Measurements from ENCODE around the gene HRG.
"Not testable (repeated sequence)": the region's sequence is repeated elsewhere in the genome, so short reads cannot be mapped to it uniquely, and the experiment has no call there.

The HRG gene

DNA sequence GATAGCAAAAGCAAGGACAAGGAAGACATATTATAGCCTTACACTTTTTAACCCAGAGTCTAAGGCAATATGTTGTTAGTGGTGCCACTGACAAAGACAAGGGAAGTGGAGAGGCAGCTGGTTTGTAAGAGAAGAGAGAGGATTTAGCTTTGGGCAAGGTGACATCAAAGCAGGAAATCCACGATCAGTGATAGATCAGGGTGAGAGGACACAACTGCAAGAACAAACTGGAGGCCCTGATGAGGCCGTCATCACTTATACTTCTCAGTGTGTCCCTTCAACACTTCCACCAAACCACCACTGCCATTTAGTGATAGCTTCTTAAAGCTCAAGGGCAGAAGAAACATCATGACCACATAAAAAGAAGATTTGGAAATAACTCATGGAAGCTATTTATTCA lies 20.7 kb downstream of the HRG start:
- not testable (repeated sequence) for DNase-seq

DNA sequence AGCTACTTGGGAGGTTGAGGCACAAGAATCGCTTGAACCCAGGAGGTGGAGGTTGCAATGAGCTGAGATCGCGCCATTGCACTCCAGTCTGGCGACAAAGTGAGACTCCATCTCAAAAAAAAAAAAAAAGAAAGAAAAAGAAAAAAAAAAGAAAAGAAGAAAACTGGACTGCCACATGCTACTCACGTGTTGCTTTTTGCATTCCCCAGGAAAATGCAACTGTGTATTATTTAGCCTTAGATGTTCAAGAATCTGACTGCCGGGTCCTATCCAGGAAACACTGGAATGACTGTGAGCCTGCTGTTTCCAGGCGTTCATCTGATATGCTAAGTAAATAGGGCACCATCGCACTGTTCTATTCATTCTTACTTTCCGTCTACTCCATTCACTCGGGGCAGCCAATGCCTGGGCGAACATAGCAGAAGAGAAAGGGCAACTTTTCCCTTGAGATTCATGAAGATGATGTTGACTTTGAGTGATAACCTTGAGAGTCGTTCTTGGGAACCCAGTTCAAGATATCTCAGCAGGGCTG lies 21.4 kb downstream of the HRG start:
- DNase-seq: no peak

DNA sequence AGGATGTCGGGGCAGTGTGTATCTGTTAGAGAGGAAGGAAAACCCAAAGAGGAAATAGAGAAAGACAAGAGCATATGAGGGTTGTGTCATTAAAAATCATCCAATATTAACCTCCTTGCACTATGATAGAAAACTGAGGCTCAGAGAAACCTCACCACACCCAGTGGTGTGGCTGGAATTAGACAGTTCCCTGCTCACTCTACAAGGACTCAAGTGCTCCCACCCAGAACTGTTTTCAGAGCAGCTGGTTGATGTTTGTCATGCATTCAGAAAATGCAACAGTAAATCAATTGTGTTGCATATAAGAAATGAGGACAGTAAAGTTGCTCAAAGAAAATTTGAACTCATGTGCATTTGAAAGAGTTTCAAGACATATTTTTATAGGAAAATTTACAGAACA lies 24.5 kb downstream of the HRG start:
- not testable (repeated sequence) for DNase-seq

DNA sequence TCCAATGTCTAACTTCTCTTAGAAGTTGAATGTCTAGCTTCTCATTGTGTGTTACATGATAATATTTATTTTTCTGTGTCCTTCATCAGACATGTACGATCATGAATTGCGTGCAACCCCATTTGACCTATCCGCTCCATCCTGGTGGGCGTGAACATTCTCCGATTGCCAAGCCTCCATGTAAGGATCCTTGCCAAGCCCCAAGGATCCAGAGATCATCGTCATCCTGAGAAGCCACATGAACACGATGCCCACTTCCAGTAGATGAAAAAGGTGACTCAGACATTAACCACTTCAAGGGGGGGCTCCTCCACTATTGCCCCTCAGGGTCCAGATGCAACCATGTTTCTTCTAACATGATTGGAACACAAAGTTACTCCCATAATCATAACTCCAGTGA lies 25.9 kb downstream of the HRG start:
- no peak for DNase-seq

DNA sequence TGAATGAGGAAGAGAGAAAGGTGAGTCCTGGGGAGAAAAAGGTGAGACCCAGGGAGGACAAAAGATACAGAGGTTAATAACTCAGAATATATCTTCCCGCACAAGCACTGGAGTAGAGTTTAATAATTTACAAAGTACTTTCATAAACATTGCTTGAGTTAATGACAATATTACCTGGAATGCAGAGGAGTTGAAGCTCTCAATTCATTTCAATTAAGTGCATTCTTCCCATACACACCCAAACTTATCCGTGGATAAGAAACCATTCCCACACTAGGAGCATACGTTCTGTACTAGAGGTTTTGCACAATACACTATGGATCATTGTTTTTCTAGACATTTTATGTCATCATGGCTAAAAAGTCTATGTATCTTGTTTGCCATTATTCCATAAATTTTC lies 28.0 kb downstream of the HRG start:
- no peak for DNase-seq

DNA sequence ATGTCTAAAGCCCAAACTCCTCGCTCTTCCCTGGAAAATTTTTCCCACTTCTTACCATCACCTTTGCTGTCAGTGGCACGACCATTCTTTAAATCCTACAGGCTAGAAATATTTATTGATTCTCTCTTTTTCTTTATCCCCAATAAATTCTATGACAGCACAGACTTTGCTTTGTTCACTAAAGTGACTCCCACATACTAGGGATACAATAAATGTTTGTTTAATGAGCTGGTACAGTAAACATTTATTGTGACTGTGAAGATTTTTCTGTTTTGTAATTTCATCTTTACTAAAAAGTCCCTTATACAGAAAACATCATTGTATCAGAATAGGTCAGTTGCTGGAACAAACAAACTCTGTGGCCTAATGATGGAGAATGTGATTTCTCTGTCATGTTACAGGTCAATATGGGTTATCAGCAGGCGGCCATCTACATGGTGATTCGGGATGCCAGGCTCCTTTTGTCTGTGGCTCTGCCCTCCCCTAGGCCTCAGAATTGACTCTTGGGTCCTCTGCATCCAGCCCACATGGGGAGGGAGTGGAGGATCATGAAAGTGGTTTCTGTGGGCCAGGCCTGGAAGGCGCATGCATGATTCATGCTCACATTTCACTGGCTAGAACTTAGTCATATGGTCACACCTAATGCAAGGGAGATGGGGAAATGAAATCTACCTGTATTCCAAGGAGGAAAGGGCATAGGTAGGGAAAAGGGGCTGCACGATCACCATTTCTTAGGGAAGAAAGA lies 28.6 kb downstream of the HRG start:
- no peak for DNase-seq

DNA sequence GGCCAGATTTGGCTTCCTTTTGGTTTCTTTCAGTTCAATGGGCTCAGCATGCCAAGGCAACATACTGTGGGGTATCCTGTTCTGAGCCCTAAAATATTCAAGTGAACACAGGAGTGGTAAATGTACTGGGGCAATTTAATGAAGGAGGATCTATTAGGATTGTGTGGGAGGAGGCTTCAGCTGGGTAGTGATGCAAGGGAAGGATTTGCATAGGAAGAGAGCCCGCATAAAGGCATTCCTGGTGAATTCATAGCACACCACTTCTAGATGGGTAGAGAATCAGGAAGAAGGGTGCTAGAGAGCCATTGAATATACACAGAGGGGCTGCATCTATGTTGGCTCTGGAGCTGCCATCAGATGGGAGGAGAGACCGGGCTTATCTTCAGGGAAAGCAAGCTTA lies 30.7 kb downstream of the HRG start:
- DNase-seq: no peak

DNA sequence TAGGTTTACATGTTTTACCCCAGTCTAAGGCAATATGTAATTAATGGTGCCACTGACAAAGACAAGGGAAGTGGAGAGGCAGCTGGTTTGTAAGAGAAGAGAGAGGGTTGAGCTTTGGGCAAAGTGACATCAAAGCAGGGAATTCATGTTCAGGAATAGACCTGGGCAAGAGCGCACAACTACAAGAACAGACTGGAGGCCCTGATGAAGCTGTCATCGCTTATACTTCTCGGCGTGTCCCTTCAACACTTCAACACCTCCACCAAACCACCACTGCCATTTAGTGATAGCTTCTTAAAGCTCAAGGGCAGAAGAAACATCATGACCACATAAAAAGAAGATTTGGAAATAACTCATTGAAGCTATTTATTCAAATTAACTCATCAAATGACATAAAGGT lies 31.7 kb downstream of the HRG start:
- no peak for DNase-seq

DNA sequence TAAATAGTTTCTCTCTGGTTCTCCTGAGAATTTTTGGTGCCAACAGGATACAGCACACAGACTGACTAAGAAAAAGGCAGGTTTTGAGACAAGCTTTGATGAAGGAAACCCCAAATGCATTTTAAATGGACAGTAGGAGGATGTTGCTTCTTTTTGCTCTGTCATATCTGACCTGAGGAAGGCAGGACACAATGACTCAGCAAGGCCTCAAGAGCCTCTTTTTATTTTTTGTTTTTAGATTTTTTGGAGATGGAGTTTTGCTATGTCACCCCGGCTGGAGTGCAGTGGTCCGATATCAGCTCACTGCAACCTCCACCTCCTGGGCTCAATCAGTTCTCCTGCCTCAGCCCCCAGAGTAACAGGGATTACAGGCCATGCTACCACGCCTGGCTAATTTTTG lies 34.5 kb downstream of the HRG start:
- no peak for DNase-seq

DNA sequence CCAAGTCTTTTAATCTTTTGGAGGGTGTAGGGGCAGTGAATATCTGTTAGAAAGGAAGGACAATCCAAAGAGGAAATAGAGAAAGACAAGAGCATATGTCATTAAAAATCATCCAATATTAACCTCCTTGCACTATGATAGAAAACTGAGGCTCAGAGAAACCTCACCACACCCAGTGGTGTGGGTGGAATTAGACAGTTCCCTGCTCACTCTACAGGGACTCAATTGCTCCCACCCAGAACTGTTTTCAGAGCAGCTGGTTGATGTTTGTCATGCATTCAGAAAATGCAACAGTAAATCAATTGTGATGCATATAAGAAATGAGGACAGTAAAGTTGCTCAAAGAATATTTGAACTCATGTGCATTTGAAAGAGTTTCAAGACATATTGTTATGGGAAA lies 36.6 kb downstream of the HRG start:
- DNase-seq: not testable (repeated sequence)

DNA sequence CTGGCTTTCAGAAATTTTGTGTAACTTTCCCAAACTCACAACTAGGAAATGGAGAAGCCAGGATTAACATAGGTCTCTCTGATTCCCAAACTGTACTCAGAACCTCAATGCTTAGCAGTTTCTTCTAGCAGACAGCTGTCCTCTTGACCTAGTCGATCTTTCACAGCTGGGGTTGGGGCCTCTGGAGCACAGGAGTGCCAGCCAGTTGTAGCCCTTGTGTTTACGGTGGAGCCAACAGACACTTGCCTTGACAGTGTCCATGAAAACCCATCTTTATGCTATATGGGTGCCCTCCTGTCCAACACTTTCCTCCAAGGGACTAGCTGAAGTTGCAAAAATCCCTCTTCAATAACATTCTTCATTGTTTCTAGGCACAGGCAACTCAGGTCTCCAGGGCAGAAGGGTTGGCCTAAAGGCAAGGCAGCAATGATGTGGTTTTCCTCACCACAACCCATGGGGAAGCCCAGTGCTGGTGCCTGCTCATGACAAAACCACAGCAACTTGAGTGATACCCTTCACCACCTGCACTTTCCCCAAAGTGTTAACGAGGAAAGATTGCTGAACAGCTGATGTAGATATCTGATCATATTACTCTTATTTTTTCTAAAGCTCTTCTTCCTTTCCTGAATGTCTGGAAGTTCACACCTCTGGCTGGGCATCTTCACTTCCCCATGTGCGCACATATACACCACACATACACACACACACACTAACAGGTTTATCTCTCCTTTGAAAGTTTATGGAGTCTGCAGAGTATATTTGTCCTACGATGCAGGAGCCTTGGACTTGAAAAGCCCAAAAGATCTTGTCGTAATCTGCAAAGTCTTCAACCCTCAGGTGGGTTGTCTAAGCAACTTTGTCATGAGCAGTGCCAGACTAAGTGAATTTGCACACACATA lies 40.3 kb downstream of the HRG start:
- no peak for DNase-seq

DNA sequence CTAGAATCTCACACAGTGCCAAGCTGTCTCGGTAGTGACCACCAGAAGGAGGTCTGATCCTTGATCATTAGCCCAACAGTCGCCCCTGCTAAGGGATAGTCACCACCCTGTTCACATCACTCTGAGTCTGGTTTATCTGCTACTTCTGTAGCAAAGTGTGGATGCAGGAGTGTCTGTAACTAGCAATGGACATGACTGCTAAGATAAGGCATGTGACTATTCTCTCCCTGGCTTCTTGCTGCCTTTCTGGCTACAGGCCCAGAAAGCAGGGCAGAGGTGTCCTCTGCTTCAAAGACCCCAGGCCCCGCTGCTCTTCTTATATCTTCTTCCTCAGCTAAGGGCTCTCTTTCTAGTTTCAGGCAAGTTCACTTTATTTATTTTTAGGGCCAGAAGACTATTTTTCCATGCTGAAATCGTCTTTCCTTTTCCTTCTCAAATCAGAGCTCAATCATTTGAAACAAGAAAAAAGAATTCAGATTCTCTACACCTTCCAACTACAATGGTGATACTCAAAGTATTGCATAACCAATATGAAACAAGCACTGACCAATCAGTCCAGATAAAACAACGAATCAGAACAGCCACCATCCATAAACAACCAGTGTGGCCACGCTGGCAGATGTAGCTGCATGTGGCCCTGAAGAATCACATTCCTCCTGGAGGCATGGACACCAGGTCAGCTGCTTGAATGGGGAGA lies 43.3 kb downstream of the HRG start:
- no peak for DNase-seq

DNA sequence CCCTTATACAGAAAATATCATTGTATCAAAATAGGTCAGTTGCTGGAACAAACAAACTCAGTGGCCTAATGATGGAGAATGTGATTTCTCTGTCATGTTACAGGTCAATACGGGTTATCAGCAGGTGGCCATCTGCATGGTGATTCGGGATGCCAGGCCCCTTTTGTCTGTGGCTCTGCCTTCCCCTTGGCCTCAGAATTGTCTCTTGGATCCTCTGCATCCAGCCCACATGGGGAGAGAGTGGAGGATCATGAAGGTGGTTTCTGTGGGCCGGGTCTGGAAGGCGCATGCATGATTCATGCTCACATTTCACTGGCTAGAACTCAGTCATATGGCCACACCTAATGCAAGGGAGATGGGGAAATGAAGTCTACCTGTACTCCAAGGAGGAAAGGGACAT lies 44.9 kb downstream of the HRG start:
- not testable (repeated sequence) for DNase-seq

DNA sequence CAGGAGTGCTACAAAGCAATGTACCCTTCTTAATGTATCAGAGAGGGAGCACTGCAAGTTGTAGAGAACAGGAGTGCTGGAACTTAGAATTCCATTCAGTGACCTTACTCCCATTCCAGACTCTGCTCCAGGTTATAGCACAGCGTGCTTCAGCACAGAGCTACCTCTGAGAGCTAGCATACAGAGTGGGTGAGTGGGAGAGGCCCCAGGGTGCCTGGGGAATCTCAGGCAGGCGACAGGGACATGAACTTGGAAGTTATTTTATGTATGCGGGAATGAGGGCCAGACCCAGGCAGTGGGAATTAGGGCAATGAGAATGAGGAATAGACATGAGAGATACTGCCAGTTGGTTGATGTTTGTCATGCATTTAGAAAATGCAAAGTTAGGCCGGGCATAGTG lies 47.7 kb downstream of the HRG start:
- DNase-seq: no peak

DNA sequence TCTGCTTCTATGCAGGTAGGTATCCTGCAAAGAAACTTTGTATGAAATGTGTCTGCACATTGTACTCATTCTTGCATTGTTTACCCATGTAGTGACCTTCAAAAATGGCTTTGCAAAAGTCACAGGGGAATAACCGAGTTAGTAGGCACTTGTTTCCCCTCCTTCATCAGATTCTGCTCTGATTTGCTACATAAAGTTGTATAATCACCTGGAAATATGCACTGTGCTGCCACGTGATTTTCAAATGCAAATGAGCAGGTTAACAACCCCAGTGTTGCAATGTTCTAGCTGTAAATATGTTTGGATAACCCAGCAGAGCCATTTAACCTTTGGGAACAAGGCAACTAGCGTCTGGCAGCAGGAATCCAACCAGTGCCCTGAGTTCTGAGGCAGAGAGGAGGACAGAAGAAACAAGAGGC lies 51.2 kb downstream of the HRG start, which contains the start of gene KNG1:
Gene KNG1 (plus strand): TSS at position 321 of the 419 bp plus-strand sequence. CDS start 184 bp downstream, outside the sequence.
- DNase-seq: no peak

DNA sequence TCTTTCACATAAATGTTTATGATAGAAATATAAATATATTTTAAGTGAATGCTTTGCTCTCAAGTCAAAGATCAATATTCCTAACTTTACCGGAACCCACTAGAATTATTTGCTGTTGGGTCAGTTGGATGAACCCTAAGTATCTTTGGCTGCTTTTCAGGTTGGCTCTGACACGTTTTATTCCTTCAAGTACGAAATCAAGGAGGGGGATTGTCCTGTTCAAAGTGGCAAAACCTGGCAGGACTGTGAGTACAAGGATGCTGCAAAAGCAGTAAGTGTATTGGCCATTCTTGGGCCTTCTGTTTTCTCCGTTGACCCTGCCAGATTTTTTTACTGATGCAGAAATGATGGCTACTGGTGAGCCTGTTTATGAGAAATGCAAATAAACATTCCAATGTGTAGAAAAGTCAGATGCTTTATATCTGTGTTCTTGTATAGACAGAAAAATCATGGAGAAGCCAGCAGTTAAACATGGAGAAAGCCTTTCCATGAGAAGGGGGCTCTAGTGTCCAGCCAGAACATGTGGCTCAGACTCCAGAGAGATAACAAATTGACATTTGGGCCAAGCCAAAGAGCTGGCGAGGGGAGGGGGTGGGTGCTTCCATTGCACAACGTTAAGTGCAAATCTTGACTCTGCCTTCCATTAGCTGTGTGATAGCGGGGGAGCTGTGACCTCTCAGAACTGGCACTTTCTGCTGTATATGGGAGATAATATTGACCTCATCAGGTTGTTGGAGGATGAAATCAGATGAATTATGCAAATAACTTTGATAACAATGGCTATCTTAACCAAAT lies 54.3 kb downstream of the HRG start:
- DNase-seq: no peak

DNA sequence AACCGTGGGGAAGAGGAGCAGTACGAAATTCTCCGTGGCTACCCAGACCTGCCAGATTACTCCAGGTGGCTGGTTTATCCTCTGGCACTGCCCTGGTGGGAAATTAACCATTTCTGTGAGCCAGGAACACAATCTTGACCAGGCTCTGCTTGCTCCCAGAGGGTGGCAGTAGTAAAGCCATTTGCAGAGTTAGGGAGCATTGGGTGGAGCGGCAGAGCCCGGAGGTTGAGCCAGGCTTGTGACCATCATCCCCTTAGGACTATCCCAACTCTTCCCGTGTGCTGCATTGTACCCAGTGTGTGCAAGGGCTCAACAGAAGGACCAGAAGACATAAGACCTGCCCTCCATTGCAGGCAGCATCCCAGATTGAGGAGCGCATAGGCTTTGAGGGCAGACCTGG lies 56.6 kb downstream of the HRG start:
- DNase-seq: no peak

DNA sequence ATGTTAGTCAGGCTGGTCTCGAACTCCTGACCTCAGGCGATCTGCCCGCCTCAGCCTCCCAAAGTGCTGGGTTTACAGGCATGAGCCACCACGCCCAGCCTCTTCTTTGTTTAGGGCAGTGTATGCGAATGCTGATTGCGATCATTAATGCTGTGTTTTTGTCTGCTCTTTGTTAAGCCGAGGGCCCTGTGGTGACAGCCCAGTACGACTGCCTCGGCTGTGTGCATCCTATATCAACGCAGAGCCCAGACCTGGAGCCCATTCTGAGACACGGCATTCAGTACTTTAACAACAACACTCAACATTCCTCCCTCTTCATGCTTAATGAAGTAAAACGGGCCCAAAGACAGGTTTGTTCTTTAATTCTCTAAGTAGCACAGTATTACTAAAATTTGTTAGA lies 59.1 kb downstream of the HRG start:
- no peak for DNase-seq
